IPS-NIHi11 (cell line): Measurements from ENCODE around the gene NUDC.
A peak's percentile ranks its signal among the peaks of the same experiment; 100 is the strongest.
"Not testable (repeated sequence)": the region's sequence is repeated elsewhere in the genome, so short reads cannot be mapped to it uniquely, and the experiment has no call there.

ENCODE experiments used
- DNase-seq: peaks from one replicate; pipeline ENCODE4 v3.0.0; 2012; ENCODE audit warnings: mixed read lengths, low spot score

Gene NUDC

DNA sequence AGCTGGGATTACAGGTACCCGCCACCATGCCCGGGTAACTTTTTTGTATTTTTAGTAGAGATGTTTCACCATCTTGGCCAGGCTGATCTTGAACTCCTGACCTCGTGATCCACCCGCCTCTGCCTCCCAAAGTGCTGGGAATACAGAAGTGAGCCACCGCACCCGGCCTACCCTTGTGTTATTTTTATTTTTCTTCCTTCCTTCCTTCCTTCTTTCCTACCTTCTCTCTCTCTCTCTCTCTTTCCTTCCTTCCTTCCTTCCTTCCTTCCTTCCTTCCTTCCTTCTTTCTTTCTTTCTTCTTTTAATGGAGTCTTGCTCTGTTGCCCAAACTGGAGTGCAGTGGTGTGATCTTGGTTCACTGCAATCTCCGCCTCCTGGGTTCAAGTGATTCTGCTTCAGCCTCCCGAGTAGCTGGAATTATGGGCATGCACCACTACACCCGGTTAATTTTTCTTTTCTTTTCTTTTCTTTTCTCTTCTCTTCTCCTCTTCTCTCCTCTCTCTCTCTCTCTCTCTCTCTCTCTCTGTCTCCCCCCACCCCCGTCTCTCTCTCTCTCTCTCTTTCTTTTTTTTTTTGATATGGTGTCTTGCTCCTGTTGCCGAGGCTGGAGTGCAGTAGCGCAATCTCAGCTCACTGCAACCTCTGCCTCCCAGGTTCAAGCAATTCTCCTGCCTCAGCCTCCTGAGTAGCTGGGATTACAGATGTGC is 68.0 kb downstream of the NUDC start:
- not testable (repeated sequence) for DNase-seq

DNA sequence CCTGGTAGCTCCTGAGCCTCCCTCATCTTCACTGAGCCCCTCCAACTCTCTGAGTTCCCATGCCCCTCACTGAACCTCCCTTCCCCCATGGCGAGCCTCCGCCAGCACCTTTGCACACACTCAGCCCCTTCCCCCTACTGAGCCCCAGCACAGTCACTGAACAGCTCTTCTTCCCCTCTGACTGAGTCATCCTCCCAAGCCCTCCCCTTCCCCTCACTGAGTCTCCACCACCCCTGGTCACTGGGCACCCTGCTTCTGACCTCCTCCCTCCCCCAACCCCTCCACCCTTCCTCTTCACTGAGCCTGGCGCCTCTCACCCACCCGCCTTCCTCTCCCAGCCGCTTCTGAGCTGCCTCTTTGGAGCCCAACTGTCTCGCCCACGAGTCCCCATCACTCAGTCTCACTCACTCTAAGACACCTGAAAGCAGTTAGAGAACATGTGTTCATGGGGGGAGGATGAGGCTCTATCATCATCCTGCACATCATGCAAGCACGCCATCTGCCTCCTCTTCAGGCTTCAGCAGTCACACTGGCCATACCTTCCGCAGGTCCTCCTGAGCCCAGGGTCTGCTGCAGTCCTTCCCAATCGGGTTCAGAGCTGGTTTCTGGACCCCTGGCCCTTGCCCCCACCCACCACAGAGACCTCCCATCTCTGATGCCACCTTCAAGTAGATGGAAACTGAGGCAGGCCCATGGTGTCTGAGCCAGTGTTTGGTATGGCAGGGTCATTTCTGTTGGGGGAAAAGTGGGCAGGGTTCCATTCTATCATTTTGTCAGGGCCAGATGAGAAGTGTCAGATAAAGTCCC is 70.0 kb downstream of the NUDC start:
- no peak for DNase-seq

DNA sequence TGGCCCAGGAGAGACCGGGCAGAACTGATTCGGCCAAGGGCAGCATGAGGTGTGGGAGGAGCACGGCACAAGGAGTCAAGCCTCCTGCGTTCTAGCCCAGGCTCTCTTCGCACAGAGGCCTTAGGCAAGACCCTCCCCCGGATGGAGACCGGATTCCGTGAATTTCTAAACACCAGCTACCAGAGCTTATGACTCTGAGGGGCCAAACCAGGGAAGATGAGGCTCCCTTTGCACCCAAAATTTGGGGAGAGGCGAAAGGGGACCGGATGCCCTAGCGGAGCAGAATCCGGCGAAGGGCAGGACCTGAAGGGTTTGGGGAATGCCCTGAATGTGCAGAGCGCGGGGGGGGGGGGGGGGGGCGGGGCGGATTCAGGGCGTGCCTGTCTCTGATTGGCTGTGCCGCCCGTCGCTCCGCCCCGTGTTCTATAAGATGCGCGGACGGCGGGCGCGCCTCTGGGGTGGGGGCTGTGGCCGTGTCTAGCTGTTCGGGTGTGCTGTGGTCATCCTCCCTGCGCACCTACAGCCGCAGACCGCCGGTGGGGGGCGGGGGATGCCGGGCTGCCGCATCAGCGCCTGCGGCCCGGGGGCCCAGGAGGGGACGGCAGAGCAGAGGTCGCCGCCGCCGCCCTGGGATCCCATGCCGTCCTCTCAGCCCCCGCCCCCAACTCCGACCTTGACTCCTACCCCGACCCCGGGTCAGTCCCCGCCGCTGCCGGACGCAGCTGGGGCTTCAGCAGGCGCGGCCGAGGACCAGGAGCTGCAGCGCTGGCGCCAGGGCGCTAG is 71.9 kb downstream of the NUDC start, which contains the start of gene TRNP1:
TSS of gene TRNP1 (plus strand) at position 456 of the 783 bp plus-strand sequence. CDS start at position 551, 95 bp downstream.
- peak; percentile 94 for DNase-seq

GRCh38 chr1:26994020-26994786 is 72.7 kb downstream of the NUDC start:
- DNase-seq: peak; percentile 43

- DNase-seq: no peak
Measured at GRCh38 chr1:26994787-26995517, 73.4 kb downstream of the NUDC start.

- DNase-seq: no peak
Measured at GRCh38 chr1:26996024-26996423, 74.5 kb downstream of the NUDC start.
